NB4 (cell line): ENCODE data around the gene PATJ.

Experiments used
- MYC ChIP-seq: IDR thresholded peaks from 2 replicates; pipeline ENCODE4 v1.6.1; 2011; ENCODE audit warnings: low read depth, low read length
- POLR2A ChIP-seq: IDR thresholded peaks from 2 replicates; pipeline ENCODE4 v1.6.1; 2011; ENCODE audit warnings: mild to moderate bottlenecking; ENCODE audit not compliant: insufficient read length; ENCODE audit errors: extremely low read depth
- TF ChIP-seq, protein P1 (sequence below): IDR thresholded peaks from one replicate; pipeline ENCODE4 v1.5.1; 2012; ENCODE audit warnings: low read depth, low read length

DNA sequence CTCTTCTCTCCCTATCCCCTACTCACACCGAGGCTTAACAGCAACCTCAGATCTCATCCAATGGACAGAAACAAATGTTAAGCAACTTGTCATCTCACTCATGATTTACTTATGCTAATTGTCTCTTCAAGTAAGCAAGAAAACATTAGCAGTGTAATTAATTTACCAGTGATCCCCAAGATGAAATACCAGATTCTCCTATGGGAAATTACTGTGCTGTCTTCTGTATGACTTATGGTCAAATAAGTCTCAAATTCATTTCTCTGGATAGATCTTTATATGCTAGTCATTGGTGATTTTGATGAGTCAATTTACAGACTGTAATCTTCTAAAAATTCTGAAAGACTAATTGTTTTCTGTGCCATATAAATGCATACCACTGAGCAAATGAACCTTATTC lies 419.4 kb downstream of the PATJ start:
- TF ChIP-seq POLR2A (no peak), MYC (no peak)
- TF ChIP-seq, protein P1, sequence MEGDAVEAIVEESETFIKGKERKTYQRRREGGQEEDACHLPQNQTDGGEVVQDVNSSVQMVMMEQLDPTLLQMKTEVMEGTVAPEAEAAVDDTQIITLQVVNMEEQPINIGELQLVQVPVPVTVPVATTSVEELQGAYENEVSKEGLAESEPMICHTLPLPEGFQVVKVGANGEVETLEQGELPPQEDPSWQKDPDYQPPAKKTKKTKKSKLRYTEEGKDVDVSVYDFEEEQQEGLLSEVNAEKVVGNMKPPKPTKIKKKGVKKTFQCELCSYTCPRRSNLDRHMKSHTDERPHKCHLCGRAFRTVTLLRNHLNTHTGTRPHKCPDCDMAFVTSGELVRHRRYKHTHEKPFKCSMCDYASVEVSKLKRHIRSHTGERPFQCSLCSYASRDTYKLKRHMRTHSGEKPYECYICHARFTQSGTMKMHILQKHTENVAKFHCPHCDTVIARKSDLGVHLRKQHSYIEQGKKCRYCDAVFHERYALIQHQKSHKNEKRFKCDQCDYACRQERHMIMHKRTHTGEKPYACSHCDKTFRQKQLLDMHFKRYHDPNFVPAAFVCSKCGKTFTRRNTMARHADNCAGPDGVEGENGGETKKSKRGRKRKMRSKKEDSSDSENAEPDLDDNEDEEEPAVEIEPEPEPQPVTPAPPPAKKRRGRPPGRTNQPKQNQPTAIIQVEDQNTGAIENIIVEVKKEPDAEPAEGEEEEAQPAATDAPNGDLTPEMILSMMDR, result no peak
